ENCODE measurements around the gene NEK11.

The NEK11 gene

GRCh38 chr3:131079086-131079485, 52.4 kb downstream of the NEK11 start:
- Histone ChIP-seq H3K4me1 (ENCODE audit: control insufficient read depth, insufficient read depth, low read length) (peaks cover 26% of the 10 kb centered on the region), H3K9ac (ENCODE audit: low read depth, low read length) (no peak overlapping the region), H3K4me3 (ENCODE audit: low read depth, low read length) (no peak overlapping the region), H3K9me3 (ENCODE audit: control insufficient read depth, insufficient read depth, low read length) (no peaks in the 10 kb centered on the region), H3K27me3 (ENCODE audit: control insufficient read depth, insufficient read depth, low read length) (no peaks in the 10 kb centered on the region), H3K36me3 (ENCODE audit: control insufficient read depth, insufficient read depth, low read length) (no peaks in the 10 kb centered on the region), H3K27ac (ENCODE audit: low read depth, low read length) (no peak overlapping the region)

DNA sequence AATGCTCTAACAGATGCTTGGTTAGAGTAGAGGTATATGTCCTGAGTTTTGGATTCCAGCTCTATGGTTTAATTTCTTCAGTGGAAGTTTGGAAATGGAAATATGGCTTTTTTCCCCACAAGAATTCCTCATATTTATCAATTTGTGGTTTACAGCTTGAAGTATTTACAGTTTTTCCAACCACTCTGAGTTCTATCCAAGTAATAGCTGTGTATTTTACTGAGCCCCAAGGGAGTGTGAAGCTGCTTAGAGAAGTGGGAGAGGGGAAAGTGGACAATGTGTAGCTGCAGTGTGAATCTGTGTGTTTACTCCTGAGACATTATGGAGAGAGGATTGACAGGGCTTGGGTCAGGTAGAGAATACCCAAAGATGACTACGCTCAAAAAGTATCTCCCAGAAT, 54.5 kb downstream of the NEK11 start:
- Histone ChIP-seq H3K27ac (ENCODE audit: low read depth, low read length) (no peak overlapping the region), H3K4me1 (ENCODE audit: control insufficient read depth, insufficient read depth, low read length) (peaks cover 20% of the 10 kb centered on the region), H3K27me3 (ENCODE audit: control insufficient read depth, insufficient read depth, low read length) (no peaks in the 10 kb centered on the region), H3K4me3 (ENCODE audit: low read depth, low read length) (no peak overlapping the region), H3K36me3 (ENCODE audit: control insufficient read depth, insufficient read depth, low read length) (no peaks in the 10 kb centered on the region), H3K9me3 (ENCODE audit: control insufficient read depth, insufficient read depth, low read length) (no peaks in the 10 kb centered on the region), H3K9ac (ENCODE audit: low read depth, low read length) (no peak overlapping the region)

DNA sequence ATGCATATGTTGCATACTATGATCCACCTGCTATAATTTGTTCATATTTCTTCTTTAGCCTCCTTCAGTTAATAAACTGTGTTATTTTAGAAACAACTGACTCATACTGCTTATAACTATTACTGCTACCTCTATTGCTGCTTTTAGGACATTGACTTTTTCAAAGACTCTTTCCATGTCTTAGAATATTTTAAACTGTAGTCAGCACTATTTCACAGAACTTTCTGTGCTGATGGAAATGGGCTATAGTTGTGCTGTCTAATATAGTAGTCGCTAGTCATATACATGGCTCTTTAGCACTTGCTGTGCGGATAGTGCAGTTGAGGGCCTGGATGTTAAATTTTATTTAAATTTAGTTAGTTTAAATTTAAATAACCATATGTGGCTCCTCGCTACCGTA, 55.6 kb downstream of the NEK11 start:
- Histone ChIP-seq H3K36me3 (ENCODE audit: control insufficient read depth, insufficient read depth, low read length) (no peaks in the 10 kb centered on the region), H3K9me3 (ENCODE audit: control insufficient read depth, insufficient read depth, low read length) (no peaks in the 10 kb centered on the region), H3K27me3 (ENCODE audit: control insufficient read depth, insufficient read depth, low read length) (no peaks in the 10 kb centered on the region), H3K9ac (ENCODE audit: low read depth, low read length) (no peak overlapping the region), H3K27ac (ENCODE audit: low read depth, low read length) (no peak overlapping the region), H3K4me1 (ENCODE audit: control insufficient read depth, insufficient read depth, low read length) (peaks cover 13% of the 10 kb centered on the region), H3K4me3 (ENCODE audit: low read depth, low read length) (no peak overlapping the region)

DNA sequence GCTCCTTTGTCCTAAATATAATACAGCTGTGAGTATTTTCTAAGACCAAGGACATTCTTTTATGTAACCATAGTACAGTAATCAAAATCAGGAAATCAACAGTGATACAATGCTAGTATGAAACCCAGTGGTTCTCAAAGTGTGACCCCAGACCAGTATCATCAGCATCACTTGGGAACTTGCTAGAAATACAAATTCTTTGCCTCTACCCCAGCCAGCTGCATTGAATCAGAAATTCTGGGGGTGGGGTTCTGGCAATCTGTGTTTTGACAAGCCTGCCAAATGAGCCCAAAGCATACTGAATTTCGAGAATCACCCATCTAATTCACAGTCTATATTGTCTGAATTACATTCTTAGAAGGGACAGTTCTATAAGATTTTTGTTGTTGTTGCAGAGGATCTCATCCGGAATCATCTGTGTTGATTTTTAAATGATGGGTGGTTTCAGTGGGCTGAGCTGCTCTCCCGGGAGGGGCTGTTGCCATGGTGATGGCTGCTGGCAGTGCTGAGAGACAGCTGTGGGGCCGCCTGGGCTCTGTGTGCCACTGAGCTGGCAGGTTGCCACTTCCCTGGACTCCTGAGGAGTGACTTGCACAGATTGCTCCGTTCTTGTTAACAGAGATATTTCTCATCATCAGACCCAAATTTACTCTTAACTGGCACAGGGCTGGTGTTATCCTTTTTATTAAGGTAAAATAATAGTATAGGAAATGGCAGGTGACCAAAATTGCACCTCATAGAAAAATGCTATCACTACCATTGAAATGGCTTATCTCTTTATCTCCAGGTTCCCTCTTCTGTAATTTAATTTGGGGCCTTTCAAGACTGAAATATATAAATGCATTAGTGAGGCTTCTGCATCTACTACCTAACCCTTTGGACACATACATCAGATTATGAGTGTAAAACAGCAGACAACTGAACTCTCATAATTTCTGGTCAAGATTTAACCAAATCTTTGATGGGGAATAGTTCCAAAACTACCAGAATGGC, 56.5 kb downstream of the NEK11 start:
- H3K4me3 ChIP-seq (ENCODE audit: low read depth, low read length) = no peak overlapping the region
- no peak overlapping the region for H3K9ac ChIP-seq (ENCODE audit: low read depth, low read length)
- H3K27me3 ChIP-seq (ENCODE audit: control insufficient read depth, insufficient read depth, low read length) = no peaks in the 10 kb centered on the region
- H3K36me3 ChIP-seq (ENCODE audit: control insufficient read depth, insufficient read depth, low read length) = no peaks in the 10 kb centered on the region
- peaks cover 5% of the 10 kb centered on the region for H3K4me1 ChIP-seq (ENCODE audit: control insufficient read depth, insufficient read depth, low read length)
- H3K9me3 ChIP-seq (ENCODE audit: control insufficient read depth, insufficient read depth, low read length) = no peaks in the 10 kb centered on the region
- H3K27ac ChIP-seq (ENCODE audit: low read depth, low read length) = no peak overlapping the region

GRCh38 chr3:131091768-131092167, 65.1 kb downstream of the NEK11 start:
- no peak overlapping the region for H3K9ac ChIP-seq (ENCODE audit: low read depth, low read length)
- no peaks in the 10 kb centered on the region for H3K27me3 ChIP-seq (ENCODE audit: control insufficient read depth, insufficient read depth, low read length)
- peaks cover 5% of the 10 kb centered on the region; the same call in 1 of the 2 replicates for H3K4me1 ChIP-seq (ENCODE audit: control insufficient read depth, insufficient read depth, low read length)
- H3K9me3 ChIP-seq (ENCODE audit: control insufficient read depth, insufficient read depth, low read length) = no peaks in the 10 kb centered on the region
- H3K27ac ChIP-seq (ENCODE audit: low read depth, low read length) = no peak overlapping the region
- H3K4me3 ChIP-seq (ENCODE audit: low read depth, low read length) = no peak overlapping the region
- H3K36me3 ChIP-seq (ENCODE audit: control insufficient read depth, insufficient read depth, low read length) = no peaks in the 10 kb centered on the region

DNA sequence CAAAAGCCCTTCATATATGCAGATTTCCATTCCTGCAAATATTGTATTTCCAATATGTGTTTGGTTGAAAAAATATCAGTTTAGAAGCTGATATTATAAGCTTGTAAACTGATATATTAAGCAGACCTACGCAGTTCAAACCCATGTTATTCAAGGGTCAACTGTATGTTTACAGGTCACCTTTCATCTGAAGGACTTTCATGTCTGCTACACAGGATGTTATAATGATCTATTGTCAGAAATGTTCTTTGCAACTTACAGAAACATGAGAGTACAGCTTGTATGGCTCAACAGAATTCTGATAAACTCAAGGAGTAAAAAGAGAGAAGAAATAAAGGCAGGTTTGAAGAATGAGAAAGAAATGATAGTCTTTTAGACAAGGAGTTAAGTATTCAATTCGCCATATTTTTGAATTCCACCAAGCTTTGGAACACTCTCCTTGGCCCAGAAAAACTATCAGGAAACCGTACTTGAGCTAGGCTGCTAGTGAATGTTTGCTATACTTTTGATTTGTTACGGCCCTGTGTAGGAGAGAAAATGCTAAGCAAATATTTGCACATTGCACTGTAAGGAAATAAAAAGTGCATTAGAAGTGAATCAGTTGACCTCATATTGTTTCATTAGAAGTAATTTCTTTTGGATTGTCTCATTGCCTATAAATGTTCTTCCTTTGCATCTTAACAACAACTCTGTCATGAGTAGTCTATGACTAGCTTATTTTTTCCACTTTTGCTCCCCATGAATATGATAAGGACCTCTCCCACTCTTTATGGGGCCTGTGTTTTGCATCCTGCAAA, 81.2 kb downstream of the NEK11 start:
- no peak overlapping the region for H3K27ac ChIP-seq (ENCODE audit: low read depth, low read length)
- H3K9me3 ChIP-seq (ENCODE audit: control insufficient read depth, insufficient read depth, low read length) = no peaks in the 10 kb centered on the region
- H3K9ac ChIP-seq (ENCODE audit: low read depth, low read length) = no peak overlapping the region
- no peaks in the 10 kb centered on the region for H3K36me3 ChIP-seq (ENCODE audit: control insufficient read depth, insufficient read depth, low read length)
- no peak overlapping the region for H3K4me3 ChIP-seq (ENCODE audit: low read depth, low read length)
- H3K4me1 ChIP-seq (ENCODE audit: control insufficient read depth, insufficient read depth, low read length) = no peaks in the 10 kb centered on the region
- H3K27me3 ChIP-seq (ENCODE audit: control insufficient read depth, insufficient read depth, low read length) = no peaks in the 10 kb centered on the region

DNA sequence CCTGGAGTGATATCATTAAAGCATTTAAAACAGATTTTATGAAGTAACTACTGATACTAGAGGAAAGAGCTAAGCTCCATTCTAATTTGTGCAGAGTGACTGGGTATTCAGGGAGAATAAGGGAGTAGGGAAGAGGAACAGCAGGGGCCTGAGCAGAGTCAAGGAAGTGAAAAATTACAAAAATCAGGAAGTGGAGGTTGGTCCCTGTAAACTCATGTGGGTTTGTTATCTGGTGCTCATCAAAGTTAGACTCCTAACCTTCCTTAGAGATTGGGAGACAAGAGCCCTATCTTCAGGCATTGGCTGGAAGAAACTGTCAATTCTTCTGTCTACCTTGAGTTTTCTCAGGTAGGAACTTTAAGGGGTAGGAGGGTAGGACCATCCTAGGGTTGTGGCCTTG, 82.5 kb downstream of the NEK11 start:
- Histone ChIP-seq H3K36me3 (ENCODE audit: control insufficient read depth, insufficient read depth, low read length) (no peaks in the 10 kb centered on the region), H3K27ac (ENCODE audit: low read depth, low read length) (no peak overlapping the region), H3K27me3 (ENCODE audit: control insufficient read depth, insufficient read depth, low read length) (no peaks in the 10 kb centered on the region), H3K4me1 (ENCODE audit: control insufficient read depth, insufficient read depth, low read length) (no peaks in the 10 kb centered on the region), H3K9me3 (ENCODE audit: control insufficient read depth, insufficient read depth, low read length) (no peaks in the 10 kb centered on the region), H3K9ac (ENCODE audit: low read depth, low read length) (no peak overlapping the region), H3K4me3 (ENCODE audit: low read depth, low read length) (no peak overlapping the region)

DNA sequence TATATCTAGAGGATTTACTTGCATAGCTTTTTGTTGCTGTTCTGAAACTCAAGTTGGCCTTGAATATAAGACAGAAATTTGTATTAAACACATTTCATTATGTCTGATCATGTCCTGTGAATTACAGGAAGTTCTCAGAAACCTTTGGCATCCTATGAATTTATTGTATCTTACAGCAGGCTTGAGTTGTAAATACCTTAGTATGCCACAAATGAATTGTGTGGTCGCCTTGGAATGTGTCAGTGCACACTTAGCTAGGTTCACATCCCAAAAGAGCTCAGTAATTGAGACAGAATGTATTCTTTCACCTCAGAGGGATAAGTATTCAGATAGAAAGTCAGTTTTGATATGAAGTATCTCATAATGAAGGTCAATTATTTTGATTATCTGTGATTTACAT, 83.4 kb downstream of the NEK11 start:
- Histone ChIP-seq H3K27me3 (ENCODE audit: control insufficient read depth, insufficient read depth, low read length) (no peaks in the 10 kb centered on the region), H3K36me3 (ENCODE audit: control insufficient read depth, insufficient read depth, low read length) (no peaks in the 10 kb centered on the region), H3K9ac (ENCODE audit: low read depth, low read length) (no peak overlapping the region), H3K4me3 (ENCODE audit: low read depth, low read length) (no peak overlapping the region), H3K4me1 (ENCODE audit: control insufficient read depth, insufficient read depth, low read length) (no peaks in the 10 kb centered on the region), H3K9me3 (ENCODE audit: control insufficient read depth, insufficient read depth, low read length) (no peaks in the 10 kb centered on the region), H3K27ac (ENCODE audit: low read depth, low read length) (no peak overlapping the region)

DNA sequence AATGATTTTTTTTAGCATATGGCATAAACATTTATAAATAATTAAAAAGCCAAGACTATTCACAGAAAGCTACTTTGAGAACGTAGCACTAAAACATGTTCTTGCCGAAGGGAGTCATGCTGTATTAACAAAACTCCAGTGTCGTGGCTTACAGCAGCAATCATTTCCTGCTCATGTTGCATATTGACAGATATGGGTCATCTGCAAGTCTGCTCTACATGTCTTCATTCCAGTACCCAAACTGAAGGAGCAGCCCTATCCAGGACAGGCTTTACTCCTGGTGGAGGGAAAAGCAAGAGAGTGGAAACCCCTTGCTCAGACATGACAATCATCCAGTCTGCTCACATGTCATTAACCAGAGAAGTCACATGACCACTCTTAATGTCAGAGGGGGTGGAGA, 87.6 kb downstream of the NEK11 start:
- H3K27me3 ChIP-seq (ENCODE audit: control insufficient read depth, insufficient read depth, low read length) = no peaks in the 10 kb centered on the region
- no peak overlapping the region for H3K27ac ChIP-seq (ENCODE audit: low read depth, low read length)
- H3K9me3 ChIP-seq (ENCODE audit: control insufficient read depth, insufficient read depth, low read length) = no peaks in the 10 kb centered on the region
- no peak overlapping the region for H3K4me3 ChIP-seq (ENCODE audit: low read depth, low read length)
- no peaks in the 10 kb centered on the region for H3K4me1 ChIP-seq (ENCODE audit: control insufficient read depth, insufficient read depth, low read length)
- no peak overlapping the region for H3K9ac ChIP-seq (ENCODE audit: low read depth, low read length)
- H3K36me3 ChIP-seq (ENCODE audit: control insufficient read depth, insufficient read depth, low read length) = no peaks in the 10 kb centered on the region

- H3K4me1 ChIP-seq (ENCODE audit: control insufficient read depth, insufficient read depth, low read length) = no peaks in the 10 kb centered on the region
- no peak overlapping the region for H3K4me3 ChIP-seq (ENCODE audit: low read depth, low read length)
- H3K27ac ChIP-seq (ENCODE audit: low read depth, low read length) = no peak overlapping the region
- H3K9me3 ChIP-seq (ENCODE audit: control insufficient read depth, insufficient read depth, low read length) = peaks cover 6% of the 10 kb centered on the region
- H3K36me3 ChIP-seq (ENCODE audit: control insufficient read depth, insufficient read depth, low read length) = no peaks in the 10 kb centered on the region
- no peaks in the 10 kb centered on the region for H3K27me3 ChIP-seq (ENCODE audit: control insufficient read depth, insufficient read depth, low read length)
- H3K9ac ChIP-seq (ENCODE audit: low read depth, low read length) = no peak overlapping the region
Observed at GRCh38 chr3:131125684-131126083, 99.0 kb downstream of the NEK11 start.

GRCh38 chr3:131140891-131141290, 114.2 kb downstream of the NEK11 start:
- Histone ChIP-seq H3K9ac (ENCODE audit: low read depth, low read length) (no peak overlapping the region), H3K9me3 (ENCODE audit: control insufficient read depth, insufficient read depth, low read length) (no peaks in the 10 kb centered on the region), H3K4me3 (ENCODE audit: low read depth, low read length) (no peak overlapping the region), H3K27ac (ENCODE audit: low read depth, low read length) (no peak overlapping the region), H3K36me3 (ENCODE audit: control insufficient read depth, insufficient read depth, low read length) (no peaks in the 10 kb centered on the region), H3K27me3 (ENCODE audit: control insufficient read depth, insufficient read depth, low read length) (no peaks in the 10 kb centered on the region), H3K4me1 (ENCODE audit: control insufficient read depth, insufficient read depth, low read length) (no peaks in the 10 kb centered on the region; the same call in 1 of the 2 replicates)

Data from HUES48 (cell line).